MM.1S (cell line): ENCODE results near the gene ZC3H12C.

Experiments
- DNase-seq: peaks from one replicate; pipeline ENCODE4 v3.0.0-alpha.2; 2015
- H2AFZ ChIP-seq: fragments of 300-600 bp; sonication (generic); 2 replicates; pipeline ENCODE4 v1.6.0; 2016; ENCODE audit warnings: antibody characterized with exemption, low read length
- H3F3A ChIP-seq: fragments of 300-600 bp; sonication (generic); 2 replicates; pipeline ENCODE4 v1.6.1; 2016; ENCODE audit warnings: mild to moderate bottlenecking, antibody characterized with exemption, low read length, moderate library complexity, mixed read lengths; ENCODE audit not compliant: insufficient read depth
- H3K27ac ChIP-seq: fragments of 300-600 bp; sonication (generic); 2 replicates; pipeline ENCODE4 v1.5.1; 2016; ENCODE audit warnings: mild to moderate bottlenecking, low read length
- H3K27me3 ChIP-seq: fragments of 300-600 bp; sonication (generic); replicated peaks from 2 replicates; pipeline ENCODE4 v1.6.0; 2016; ENCODE audit warnings: low read length; ENCODE audit not compliant: insufficient read depth
- H3K36me3 ChIP-seq: fragments of 300-600 bp; sonication (generic); replicated peaks from 2 replicates; pipeline ENCODE4 v1.6.1; 2016; ENCODE audit warnings: mild to moderate bottlenecking, low read length, mixed read lengths; ENCODE audit not compliant: insufficient read depth
- H3K4me1 ChIP-seq: fragments of 300-600 bp; sonication (generic); 2 replicates; pipeline ENCODE4 v1.6.1; 2016; ENCODE audit warnings: low read length, mixed read lengths
- H3K4me2 ChIP-seq: fragments of 300-600 bp; sonication (generic); 2 replicates; pipeline ENCODE4 v1.6.0; 2016; ENCODE audit warnings: low read depth, low read length
- H3K4me3 ChIP-seq: fragments of 300-600 bp; sonication (generic); 2 replicates; pipeline ENCODE4 v1.5.1; 2016; ENCODE audit warnings: low read length, mixed read lengths
- H3K79me2 ChIP-seq: fragments of 300-600 bp; sonication (generic); 2 replicates; pipeline ENCODE4 v1.6.1; 2016; ENCODE audit warnings: mixed run types, low read length, mixed read lengths
- H3K9ac ChIP-seq: fragments of 300-600 bp; sonication (generic); 2 replicates; pipeline ENCODE4 v1.6.1; 2016; ENCODE audit warnings: low read length, mixed read lengths
- H3K9me2 ChIP-seq: fragments of 300-600 bp; sonication (generic); replicated peaks from 2 replicates; pipeline ENCODE4 v1.6.1; 2016; ENCODE audit warnings: mild to moderate bottlenecking, low read length, mixed read lengths; ENCODE audit not compliant: insufficient read depth
- H3K9me3 ChIP-seq: fragments of 300-600 bp; sonication (generic); replicated peaks from 2 replicates; pipeline ENCODE4 v1.6.1; 2016; ENCODE audit warnings: mild to moderate bottlenecking, low read length, mixed read lengths; ENCODE audit not compliant: insufficient read depth
- H4K20me1 ChIP-seq: fragments of 300-600 bp; sonication (generic); 2 replicates; pipeline ENCODE4 v1.6.1; 2016; ENCODE audit warnings: mild to moderate bottlenecking, low read length, moderate library complexity, mixed read lengths; ENCODE audit not compliant: insufficient read depth
- EZH2 ChIP-seq: fragments of 300-600 bp; sonication (generic); optimal IDR thresholded peaks from 2 replicates; pipeline ENCODE3; 2017; ENCODE audit warnings: low read depth, mild to moderate bottlenecking, antibody characterized with exemption, low read length, mixed read lengths
- EZH2phosphoT487 ChIP-seq: fragments of 300-600 bp; sonication (generic); IDR thresholded peaks from 2 replicates; pipeline ENCODE4 v1.6.1; 2018; ENCODE audit warnings: antibody characterized with exemption, low read length
- TF ChIP-seq, protein P1 (sequence below): fragments of 300-600 bp; sonication (generic); IDR thresholded peaks from 2 replicates; pipeline ENCODE4 v1.5.1; 2016; ENCODE audit warnings: antibody characterized with exemption, low read length, mixed read lengths

The ZC3H12C gene

DNA sequence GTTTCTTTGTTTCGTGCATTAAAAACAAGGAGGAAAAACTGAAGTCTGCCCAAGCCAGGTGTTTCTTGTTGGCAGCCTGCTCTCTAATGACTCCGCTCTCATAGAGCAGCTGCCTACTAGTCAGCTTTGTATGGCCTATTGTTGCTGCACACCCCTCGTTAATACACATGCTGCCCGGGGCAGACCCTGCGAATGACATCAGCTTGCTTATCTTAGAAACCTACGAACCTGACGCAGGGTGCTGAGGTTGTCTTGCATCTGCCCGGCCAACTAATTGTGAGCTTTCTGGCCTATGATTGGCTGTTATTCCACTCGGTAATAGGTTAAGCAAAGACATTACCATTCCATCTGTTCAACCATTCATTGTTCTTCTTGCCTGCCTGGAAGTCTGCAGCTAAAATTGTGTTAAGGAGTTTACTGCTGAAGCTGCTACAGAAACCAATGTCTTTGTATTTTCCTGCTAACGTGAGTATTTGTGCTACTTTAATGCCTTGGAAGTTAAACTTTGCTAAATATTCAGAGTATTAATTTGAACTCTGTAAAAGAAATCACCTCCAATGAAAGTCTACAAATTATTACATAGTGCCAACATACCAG is 37.5 kb downstream of the ZC3H12C start:
- TF ChIP-seq EZH2: no peak
- TF ChIP-seq, protein P1, sequence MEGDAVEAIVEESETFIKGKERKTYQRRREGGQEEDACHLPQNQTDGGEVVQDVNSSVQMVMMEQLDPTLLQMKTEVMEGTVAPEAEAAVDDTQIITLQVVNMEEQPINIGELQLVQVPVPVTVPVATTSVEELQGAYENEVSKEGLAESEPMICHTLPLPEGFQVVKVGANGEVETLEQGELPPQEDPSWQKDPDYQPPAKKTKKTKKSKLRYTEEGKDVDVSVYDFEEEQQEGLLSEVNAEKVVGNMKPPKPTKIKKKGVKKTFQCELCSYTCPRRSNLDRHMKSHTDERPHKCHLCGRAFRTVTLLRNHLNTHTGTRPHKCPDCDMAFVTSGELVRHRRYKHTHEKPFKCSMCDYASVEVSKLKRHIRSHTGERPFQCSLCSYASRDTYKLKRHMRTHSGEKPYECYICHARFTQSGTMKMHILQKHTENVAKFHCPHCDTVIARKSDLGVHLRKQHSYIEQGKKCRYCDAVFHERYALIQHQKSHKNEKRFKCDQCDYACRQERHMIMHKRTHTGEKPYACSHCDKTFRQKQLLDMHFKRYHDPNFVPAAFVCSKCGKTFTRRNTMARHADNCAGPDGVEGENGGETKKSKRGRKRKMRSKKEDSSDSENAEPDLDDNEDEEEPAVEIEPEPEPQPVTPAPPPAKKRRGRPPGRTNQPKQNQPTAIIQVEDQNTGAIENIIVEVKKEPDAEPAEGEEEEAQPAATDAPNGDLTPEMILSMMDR: no peak
- TF ChIP-seq EZH2phosphoT487: no peak
- H4K20me1 ChIP-seq: no peaks in the 10 kb centered on the region
- no peaks in the 10 kb centered on the region for H3K79me2 ChIP-seq
- DNase-seq: no peak
- H3K9ac ChIP-seq: no peak overlapping the region
- H3K4me1 ChIP-seq: peaks cover 2% of the 10 kb centered on the region; the same call in 1 of the 2 replicates
- no peaks in the 10 kb centered on the region for H3K27me3 ChIP-seq
- H3K4me3 ChIP-seq: no peak overlapping the region
- H3K4me2 ChIP-seq: no peak overlapping the region
- no peaks in the 10 kb centered on the region for H3K36me3 ChIP-seq
- H3K27ac ChIP-seq: no peak overlapping the region
- H3F3A ChIP-seq: no peaks in the 10 kb centered on the region
- H2AFZ ChIP-seq: no peak overlapping the region
- no peaks in the 10 kb centered on the region for H3K9me3 ChIP-seq
- no peaks in the 10 kb centered on the region for H3K9me2 ChIP-seq

DNA sequence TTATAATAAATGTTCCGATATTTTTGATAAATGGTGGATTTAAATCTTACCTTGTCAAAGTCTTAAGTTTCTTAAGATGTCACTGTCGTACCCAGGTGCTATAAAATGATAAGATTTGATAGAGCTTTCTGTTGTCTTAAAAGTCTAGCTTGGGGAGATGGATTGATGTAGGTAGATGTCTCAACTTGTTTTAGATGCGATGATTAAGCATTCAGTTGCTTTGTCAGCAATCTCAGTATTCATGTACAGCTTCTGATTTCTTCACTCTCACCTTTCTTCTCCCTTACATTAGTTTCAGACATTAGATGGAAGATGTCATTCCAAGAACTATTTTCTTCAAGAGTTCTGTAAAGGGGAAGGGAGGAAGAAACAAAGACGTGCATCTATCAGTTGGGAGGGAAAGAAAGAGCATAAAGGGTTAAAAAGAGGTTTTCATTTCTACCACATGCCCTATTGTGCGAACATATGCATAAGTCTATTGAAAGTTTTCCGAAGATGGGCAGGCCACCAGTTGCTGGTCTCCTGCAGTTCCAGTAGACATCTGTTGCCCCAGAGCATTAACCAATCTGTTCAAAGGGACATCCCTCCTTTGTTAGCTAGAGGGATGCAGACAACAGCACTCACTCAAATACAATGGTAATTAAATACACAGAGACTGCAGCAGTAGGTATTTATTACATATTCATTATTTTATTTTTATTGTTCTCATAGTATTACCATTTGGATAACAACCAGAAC is 38.4 kb downstream of the ZC3H12C start:
- TF ChIP-seq EZH2phosphoT487 (no peak), EZH2 (no peak)
- TF ChIP-seq, protein P1: no peak
- no peaks in the 10 kb centered on the region for H3K27me3 ChIP-seq
- no peak overlapping the region for H2AFZ ChIP-seq
- H3K27ac ChIP-seq: no peak overlapping the region
- H3K9ac ChIP-seq: no peak overlapping the region
- DNase-seq: no peak
- no peaks in the 10 kb centered on the region for H3F3A ChIP-seq
- no peaks in the 10 kb centered on the region for H4K20me1 ChIP-seq
- H3K4me3 ChIP-seq: no peak overlapping the region
- H3K9me3 ChIP-seq: no peaks in the 10 kb centered on the region
- no peak overlapping the region for H3K4me2 ChIP-seq
- H3K4me1 ChIP-seq: no peaks in the 10 kb centered on the region
- no peaks in the 10 kb centered on the region for H3K36me3 ChIP-seq
- H3K79me2 ChIP-seq: no peaks in the 10 kb centered on the region
- H3K9me2 ChIP-seq: no peaks in the 10 kb centered on the region

DNA sequence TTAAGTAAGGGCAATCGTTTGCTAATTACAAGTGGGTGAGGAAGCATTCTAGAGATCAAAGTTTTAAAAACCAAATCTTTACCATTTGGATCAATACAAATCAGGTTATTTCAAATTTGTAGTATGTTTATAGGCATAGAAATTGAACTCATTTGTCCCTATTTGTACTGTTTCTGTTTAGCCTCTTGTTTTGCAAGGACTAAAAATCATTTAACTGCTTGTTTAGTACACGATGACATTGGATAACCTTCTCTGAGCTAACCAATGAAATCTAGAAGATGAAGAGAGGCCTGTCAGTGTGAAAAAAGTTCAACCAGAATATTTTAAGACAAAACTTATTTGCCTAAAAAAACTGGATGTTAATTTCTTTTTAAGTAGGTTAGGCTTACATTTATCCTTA is 40.0 kb downstream of the ZC3H12C start:
- no peak overlapping the region for H2AFZ ChIP-seq
- no peak overlapping the region for H3K4me3 ChIP-seq
- no peaks in the 10 kb centered on the region for H3K4me1 ChIP-seq
- H3K27me3 ChIP-seq: no peaks in the 10 kb centered on the region
- H3K9me2 ChIP-seq: no peaks in the 10 kb centered on the region
- H4K20me1 ChIP-seq: no peaks in the 10 kb centered on the region
- H3K79me2 ChIP-seq: no peaks in the 10 kb centered on the region
- H3K4me2 ChIP-seq: no peak overlapping the region
- H3K36me3 ChIP-seq: no peaks in the 10 kb centered on the region
- H3K9ac ChIP-seq: no peak overlapping the region
- DNase-seq: no peak
- H3F3A ChIP-seq: no peaks in the 10 kb centered on the region
- TF ChIP-seq, protein P1: no peak
- TF ChIP-seq EZH2phosphoT487 (no peak), EZH2 (no peak)
- no peaks in the 10 kb centered on the region for H3K9me3 ChIP-seq
- H3K27ac ChIP-seq: no peak overlapping the region
